Middle frontal gyrus (tissue), 1 donor: ENCODE measurements around the gene MCHR2.

ENCODE experiments used
- DNase-seq: peaks from one replicate; pipeline ENCODE4 v3.0.0-alpha.2; 2015; ENCODE audit warnings: low spot score; ENCODE audit errors: extremely low spot score

MCHR2 gene

DNA sequence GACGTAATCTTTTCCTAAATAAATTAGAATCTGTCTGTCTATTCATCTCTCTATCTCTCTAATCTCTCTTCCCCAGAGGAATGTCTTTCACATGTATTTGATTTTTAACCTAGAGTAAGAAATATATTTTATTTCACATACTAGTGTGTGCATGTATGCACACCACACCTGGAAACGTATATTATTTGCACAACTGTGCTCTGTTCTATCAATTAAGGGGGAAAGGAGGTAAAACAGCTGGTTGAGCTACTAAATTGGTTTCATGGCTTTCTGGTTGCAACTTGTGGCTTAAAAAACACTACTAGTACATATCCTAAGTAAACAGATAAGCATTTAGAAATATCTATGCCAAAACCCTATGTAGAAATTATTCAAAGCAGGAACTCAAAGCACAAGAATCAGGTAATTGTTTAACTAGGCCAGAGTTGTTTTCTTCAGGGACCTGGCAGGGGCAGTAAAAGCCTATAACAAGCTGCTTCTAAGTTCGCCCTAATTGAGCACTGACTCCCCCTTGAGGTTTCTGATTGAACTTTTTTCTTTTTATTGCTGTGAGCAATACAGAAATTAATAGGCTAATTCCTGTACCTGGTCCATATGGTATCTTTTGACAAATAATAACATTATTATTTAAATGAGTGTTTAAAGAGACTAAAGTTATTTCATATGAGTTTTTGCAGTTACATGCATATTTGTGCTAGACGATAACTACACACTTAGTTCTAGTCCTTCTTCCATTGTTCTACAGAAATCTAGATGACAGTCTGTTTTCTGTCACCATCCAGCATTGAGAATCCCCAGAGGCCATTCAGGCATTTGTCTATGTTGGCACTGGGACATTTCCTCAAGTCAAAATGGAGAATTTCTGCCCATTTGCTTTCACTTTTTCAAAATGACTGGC lies 88.6 kb downstream of the MCHR2 start:
- DNase-seq, result no peak

- DNase-seq, result no peak
Observed at GRCh38 chr6:99901596-99902384, 92.2 kb downstream of the MCHR2 start.

DNA sequence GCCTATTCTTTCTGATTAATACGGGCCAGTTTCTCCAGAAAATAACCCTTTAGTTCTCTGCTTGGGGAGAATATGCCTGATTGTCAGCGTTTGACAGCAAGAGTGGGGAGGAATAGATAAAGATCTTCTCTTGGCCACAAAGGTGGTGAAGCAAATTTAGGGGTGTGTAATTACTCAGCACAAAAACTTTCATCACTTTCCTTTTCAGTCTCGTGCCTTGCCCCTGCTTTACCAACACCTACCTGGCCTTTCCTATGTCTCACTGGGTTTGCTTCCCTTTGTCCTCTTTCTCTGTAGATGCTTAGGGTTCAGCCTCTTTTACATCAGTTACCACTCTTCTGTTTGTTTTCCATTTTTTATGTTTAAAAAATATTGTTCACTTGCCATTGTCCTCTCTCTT lies 99.2 kb downstream of the MCHR2 start:
- no peak for DNase-seq

DNA sequence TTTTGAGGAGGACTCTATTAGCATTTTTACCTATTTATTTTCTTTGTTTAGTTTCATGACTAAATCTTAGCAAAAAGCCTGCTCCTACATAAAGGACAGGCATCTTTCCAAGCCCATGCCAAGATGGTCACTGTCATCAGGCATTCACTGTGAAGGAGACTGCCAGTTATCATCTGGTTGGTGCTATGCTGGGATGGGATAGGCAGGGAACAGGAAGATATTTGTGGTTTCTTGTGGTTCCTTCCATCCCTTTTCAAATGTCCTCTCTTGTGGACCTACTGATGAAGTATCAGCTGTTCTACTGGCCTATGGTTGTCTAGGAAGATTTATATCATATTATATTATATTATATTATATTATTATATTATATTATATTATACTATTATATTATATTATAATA lies 107.0 kb downstream of the MCHR2 start:
- DNase-seq, result no peak

GRCh38 chr6:99885051-99885450 lies 109.0 kb downstream of the MCHR2 start:
- no peak for DNase-seq

DNA sequence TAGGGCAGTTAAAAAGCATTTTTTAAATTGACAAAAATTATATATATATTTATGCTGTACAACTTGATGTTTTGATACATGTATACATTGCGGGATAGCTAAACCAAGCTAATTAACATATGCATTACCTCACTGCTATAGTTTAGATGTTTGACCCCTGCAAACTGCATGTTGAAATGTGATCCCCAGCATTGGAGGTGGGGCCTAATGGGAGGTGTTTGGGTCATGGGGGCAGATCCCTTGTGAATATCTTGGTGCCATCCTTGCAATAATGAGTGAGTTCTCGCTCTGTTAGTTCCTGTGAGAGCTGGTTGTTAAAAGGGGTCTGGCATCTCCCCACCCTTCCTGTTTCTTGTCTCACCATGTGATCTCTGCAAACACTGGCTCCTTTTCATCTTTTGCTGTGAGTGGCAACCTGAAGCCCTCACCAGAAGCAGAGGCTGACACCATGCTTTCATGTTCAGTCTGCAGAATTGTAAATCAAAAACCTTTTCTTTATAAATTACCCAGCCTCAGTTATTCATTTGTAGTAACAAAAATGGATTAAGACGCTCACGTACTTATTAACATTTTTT lies 111.8 kb downstream of the MCHR2 start:
- DNase-seq, result no peak

DNA sequence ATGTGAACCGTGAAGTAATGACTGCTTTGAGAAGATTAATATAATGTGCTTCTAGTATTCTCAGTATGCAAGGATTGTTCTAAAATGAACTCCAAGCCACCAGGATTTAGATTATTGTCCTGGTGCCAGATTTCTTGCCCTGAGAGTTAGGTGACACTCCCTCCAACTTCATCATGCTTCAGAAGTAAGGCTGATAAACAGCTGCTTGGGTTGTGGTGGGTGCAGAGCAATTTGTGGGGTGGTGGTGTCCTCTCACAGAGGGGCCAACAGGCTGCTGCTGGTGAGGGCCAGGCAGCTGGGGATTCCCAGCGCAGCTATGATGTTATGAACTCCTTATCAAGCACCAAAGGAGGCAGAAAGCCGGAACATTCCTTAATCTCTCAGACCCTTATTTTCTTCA lies 114.6 kb downstream of the MCHR2 start:
- DNase-seq, result no peak

- no peak for DNase-seq
Observed at GRCh38 chr6:99875068-99875467, 119.0 kb downstream of the MCHR2 start.

DNA sequence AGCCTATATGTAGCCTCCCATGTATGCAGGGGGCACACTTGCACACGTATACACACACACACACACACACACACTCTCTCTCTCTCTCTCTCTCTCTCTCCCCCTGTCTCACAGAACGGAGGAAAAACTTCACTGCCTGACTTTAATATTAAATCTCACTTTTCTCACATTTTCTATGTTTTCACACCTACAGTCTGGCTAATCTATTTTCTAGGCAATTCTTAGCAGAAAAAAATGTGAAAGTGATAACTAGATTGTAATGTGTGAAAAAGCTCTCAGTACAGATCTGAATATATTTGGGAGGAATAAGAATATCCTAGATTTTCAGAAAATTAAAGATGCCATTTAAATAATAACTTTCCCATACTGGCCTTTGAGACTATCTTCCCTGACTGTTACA lies 120.9 kb downstream of the MCHR2 start:
- DNase-seq, result peak; percentile 24

- DNase-seq, result no peak
Observed at GRCh38 chr6:99871641-99872040, 122.4 kb downstream of the MCHR2 start.
